Muscle of back (tissue), 11 donors: ENCODE data around the gene TDP1. TPM values are rescaled to one million over a fixed set of nuclear protein-coding genes. Genes with fewer than 3 reads are reported as not detected.
"Not testable (repeated sequence)": the region's sequence is repeated elsewhere in the genome, so short reads cannot be mapped to it uniquely, and the experiment has no call there.

ENCODE experiments used
- DNase-seq, 3 donors: peaks; one replicate each; pipeline versions ENCODE4 v3.0.0 to v3.0.0-alpha.2; 2013
- polyA plus RNA-seq, 10 donors: library from polyadenylated mRNA; unstranded; fragments of 120-200 nt; gene quantifications; one replicate each; pipeline ENCODE4 v1.2.1, GENCODE V29; 2013; ENCODE audit not compliant: insufficient read length in 10 of 10

Gene TDP1
- polyA plus RNA-seq, 10 donors = 7.7 to 13.5 (median 10.0) TPM

GRCh38 chr14:89987161-89987475 is 31.4 kb downstream of the TDP1 start:
- no peak for DNase-seq

GRCh38 chr14:89988787-89989186 is 33.1 kb downstream of the TDP1 start:
- DNase-seq = no peak

GRCh38 chr14:89990218-89990617 is 34.5 kb downstream of the TDP1 start:
- no peak for DNase-seq

- DNase-seq = no peak
These were observed 35.0 kb downstream of the TDP1 start for GRCh38 chr14:89990623-89991275.

GRCh38 chr14:89992273-89992672 is 36.5 kb downstream of the TDP1 start:
- no peak for DNase-seq

GRCh38 chr14:89996963-89997362 is 41.2 kb downstream of the TDP1 start:
- DNase-seq = no peak

- no peak for DNase-seq
These were observed 45.2 kb downstream of the TDP1 start for GRCh38 chr14:90000935-90001334.

- no peak for DNase-seq
These were observed 48.0 kb downstream of the TDP1 start for GRCh38 chr14:90003526-90004307.

- no peak for DNase-seq
These were observed 49.7 kb downstream of the TDP1 start for GRCh38 chr14:90005441-90005840.

GRCh38 chr14:90005939-90006530 is 50.3 kb downstream of the TDP1 start:
- no peak for DNase-seq

- no peak for DNase-seq
These were observed 61.6 kb downstream of the TDP1 start for GRCh38 chr14:90017371-90017770.

- no peak for DNase-seq
These were observed 64.2 kb downstream of the TDP1 start for GRCh38 chr14:90019824-90020523.

- no peak for DNase-seq
These were observed 67.6 kb downstream of the TDP1 start for GRCh38 chr14:90023176-90023896.

- DNase-seq = no peak
These were observed 69.2 kb downstream of the TDP1 start for GRCh38 chr14:90024910-90025309.

- DNase-seq = not testable (repeated sequence)
These were observed 70.9 kb downstream of the TDP1 start for GRCh38 chr14:90026608-90027007.

GRCh38 chr14:90027842-90028241 is 72.1 kb downstream of the TDP1 start:
- no peak for DNase-seq

- no peak for DNase-seq
These were observed 78.4 kb downstream of the TDP1 start for GRCh38 chr14:90034156-90034555.

GRCh38 chr14:90034835-90035525 is 79.3 kb downstream of the TDP1 start:
- DNase-seq = no peak

GRCh38 chr14:90039253-90040010 is 83.7 kb downstream of the TDP1 start:
- no peak for DNase-seq

- no peak for DNase-seq
These were observed 84.7 kb downstream of the TDP1 start for GRCh38 chr14:90040411-90040810.
